Measurements from ENCODE around the gene HTT. TPM values are rescaled to one million over a fixed set of nuclear protein-coding genes. Genes with fewer than 3 reads are reported as not detected.

HTT gene
- total and polyA plus RNA-seq, 12 donors, result 16.1 to 77.1 (median 47.1) TPM

DNA sequence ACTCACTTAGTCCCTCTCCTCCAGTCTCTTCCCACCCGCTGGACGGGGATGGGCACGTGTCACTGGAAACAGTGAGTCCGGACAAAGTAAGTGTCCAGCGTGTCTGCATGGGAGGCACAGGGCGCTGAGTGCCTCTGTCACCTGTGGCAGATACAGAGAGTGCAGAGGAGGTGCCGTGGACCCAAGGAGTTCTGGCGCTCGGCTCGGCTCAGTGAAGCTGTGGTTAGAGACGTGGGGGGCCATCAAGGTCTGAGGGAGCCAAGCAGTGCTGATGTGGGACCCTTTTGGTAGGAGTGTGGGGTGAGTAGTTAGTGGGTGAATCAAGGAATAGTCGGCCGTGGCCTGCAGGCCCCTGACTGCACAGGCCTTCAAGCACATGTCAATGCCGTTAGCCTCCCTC lies 134.3 kb downstream of the HTT start:
- no peak overlapping the region for H3K4me3 ChIP-seq
- H3K9me3 ChIP-seq (replicated peaks in 1 of 3), result no peaks in the 10 kb centered on the region
- peaks cover 0 to 12% of the 10 kb centered on the region in 2 donors for H3K4me1 ChIP-seq (replicated peaks in 1 of 2)
- intact Hi-C loops (cut with DNase I), result no loop called here
- H3K27me3 ChIP-seq, result no peaks in the 10 kb centered on the region
- peaks cover 0 to 67% of the 10 kb centered on the region in 2 donors for H3K36me3 ChIP-seq (replicated peaks in 1 of 2)
- 96 to 99% (median 96%) methylated on average over 14 of the region's 14 CpGs for WGBS, 4 donors
- TF ChIP-seq, protein P1, sequence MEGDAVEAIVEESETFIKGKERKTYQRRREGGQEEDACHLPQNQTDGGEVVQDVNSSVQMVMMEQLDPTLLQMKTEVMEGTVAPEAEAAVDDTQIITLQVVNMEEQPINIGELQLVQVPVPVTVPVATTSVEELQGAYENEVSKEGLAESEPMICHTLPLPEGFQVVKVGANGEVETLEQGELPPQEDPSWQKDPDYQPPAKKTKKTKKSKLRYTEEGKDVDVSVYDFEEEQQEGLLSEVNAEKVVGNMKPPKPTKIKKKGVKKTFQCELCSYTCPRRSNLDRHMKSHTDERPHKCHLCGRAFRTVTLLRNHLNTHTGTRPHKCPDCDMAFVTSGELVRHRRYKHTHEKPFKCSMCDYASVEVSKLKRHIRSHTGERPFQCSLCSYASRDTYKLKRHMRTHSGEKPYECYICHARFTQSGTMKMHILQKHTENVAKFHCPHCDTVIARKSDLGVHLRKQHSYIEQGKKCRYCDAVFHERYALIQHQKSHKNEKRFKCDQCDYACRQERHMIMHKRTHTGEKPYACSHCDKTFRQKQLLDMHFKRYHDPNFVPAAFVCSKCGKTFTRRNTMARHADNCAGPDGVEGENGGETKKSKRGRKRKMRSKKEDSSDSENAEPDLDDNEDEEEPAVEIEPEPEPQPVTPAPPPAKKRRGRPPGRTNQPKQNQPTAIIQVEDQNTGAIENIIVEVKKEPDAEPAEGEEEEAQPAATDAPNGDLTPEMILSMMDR (IDR thresholded peaks at IDR 0.05), result no peak
- TF ChIP-seq POLR2A (IDR thresholded peaks at IDR 0.05), result no peak
- no peak for DNase-seq
- no peak overlapping the region for H3K27ac ChIP-seq

DNA sequence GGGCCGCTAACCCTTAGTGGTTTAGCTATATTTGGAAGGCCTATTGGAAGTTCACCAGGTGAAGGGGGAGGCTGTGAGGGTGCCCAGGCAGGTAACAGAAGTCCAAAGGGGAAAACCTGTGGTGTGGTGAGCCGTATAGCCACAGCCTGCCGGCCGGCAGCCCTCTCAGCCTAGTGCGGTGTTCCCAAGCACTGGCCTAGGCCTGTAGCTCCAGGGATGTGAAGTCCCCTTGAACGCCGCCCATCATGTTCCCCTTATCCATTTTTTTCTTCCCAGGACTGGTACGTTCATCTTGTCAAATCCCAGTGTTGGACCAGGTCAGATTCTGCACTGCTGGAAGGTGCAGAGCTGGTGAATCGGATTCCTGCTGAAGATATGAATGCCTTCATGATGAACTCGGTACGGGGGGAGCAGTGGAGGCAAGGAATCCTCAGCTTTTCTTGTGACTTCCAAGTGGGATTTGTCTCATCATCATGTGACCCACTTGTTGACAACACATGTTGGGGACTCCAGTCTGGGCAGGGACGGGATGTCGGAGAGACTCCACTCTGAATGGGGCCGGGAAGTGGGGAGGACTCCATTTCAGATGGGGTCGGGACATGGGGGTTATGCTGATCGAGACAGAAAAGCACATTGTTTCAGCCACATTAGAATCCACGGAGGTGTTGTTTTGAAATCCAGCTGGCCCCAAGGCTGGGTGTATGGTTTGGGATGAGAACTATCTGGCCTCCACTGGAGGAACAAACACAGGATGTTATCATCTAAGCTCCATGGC lies 135.3 kb downstream of the HTT start:
- peaks cover 0 to 73% of the 10 kb centered on the region in 2 donors for H3K36me3 ChIP-seq (replicated peaks in 1 of 2)
- peaks cover 0 to 6% of the 10 kb centered on the region in 2 donors for H3K4me1 ChIP-seq (replicated peaks in 1 of 2)
- H3K4me3 ChIP-seq, result no peak overlapping the region
- intact Hi-C loops (cut with DNase I), result no loop called here
- TF ChIP-seq POLR2A (IDR thresholded peaks at IDR 0.05), result no peak
- TF ChIP-seq, protein P1 (IDR thresholded peaks at IDR 0.05), result no peak
- 94 to 98% (median 97%) methylated on average over 17 of the region's 17 CpGs for WGBS, 4 donors
- H3K9me3 ChIP-seq (replicated peaks in 1 of 3), result no peaks in the 10 kb centered on the region
- H3K27ac ChIP-seq, result no peak overlapping the region
- no peaks in the 10 kb centered on the region for H3K27me3 ChIP-seq
- DNase-seq, result no peak

DNA sequence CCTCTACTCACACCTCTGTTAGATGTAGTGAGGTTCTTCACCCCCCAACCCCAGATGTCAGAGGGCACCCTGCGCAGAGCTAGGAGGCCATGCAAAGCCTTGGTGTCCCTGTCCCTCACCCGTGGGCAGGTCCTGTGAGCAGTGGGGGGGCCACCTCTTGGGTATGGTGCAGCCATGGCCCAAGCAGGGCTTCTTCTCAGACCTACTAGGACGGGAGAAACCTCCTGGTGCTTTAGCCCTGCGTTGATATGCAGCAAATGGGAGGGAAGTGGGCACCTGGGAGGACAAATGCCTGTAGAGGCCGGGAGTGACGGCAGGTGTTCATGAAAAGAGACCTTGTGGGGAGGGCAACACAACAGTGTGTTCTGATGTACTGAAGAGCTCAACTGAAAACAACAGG lies 136.0 kb downstream of the HTT start:
- intact Hi-C loops (cut with DNase I), result no loop called here
- H3K4me1 ChIP-seq (replicated peaks in 1 of 2), result peaks cover 0 to 6% of the 10 kb centered on the region in 2 donors
- no peak overlapping the region for H3K27ac ChIP-seq
- 94 to 97% (median 96%) methylated on average over 6 of the region's 6 CpGs for WGBS, 4 donors
- no peaks in the 10 kb centered on the region for H3K9me3 ChIP-seq (replicated peaks in 1 of 3)
- TF ChIP-seq, protein P1 (IDR thresholded peaks at IDR 0.05), result no peak
- no peak for TF ChIP-seq POLR2A (IDR thresholded peaks at IDR 0.05)
- H3K4me3 ChIP-seq, result no peak overlapping the region
- H3K36me3 ChIP-seq (replicated peaks in 1 of 2), result peaks cover 0 to 80% of the 10 kb centered on the region in 2 donors
- no peaks in the 10 kb centered on the region for H3K27me3 ChIP-seq
- peak in 1 of 7 donors; percentile 10 for DNase-seq

DNA sequence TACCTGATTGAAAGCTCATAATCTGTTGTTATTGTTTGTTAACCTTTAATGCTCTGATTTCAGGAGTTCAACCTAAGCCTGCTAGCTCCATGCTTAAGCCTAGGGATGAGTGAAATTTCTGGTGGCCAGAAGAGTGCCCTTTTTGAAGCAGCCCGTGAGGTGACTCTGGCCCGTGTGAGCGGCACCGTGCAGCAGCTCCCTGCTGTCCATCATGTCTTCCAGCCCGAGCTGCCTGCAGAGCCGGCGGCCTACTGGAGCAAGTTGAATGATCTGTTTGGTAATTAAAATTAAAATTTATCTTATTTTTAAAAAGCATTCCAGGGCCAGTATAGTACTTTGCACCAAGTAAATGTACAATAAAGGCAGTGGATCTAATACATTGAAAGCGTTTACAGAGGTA lies 137.4 kb downstream of the HTT start:
- H3K4me1 ChIP-seq (replicated peaks in 1 of 2), result peaks cover 0 to 6% of the 10 kb centered on the region in 2 donors
- TF ChIP-seq POLR2A (IDR thresholded peaks at IDR 0.05), result no peak
- TF ChIP-seq, protein P1 (IDR thresholded peaks at IDR 0.05), result no peak
- H3K4me3 ChIP-seq, result no peak overlapping the region
- intact Hi-C loops (cut with DNase I), result no loop called here
- H3K9me3 ChIP-seq (replicated peaks in 1 of 3), result no peaks in the 10 kb centered on the region
- DNase-seq, result no peak
- no peak overlapping the region for H3K27ac ChIP-seq
- H3K27me3 ChIP-seq, result no peaks in the 10 kb centered on the region
- 95 to 97% (median 96%) methylated on average over 8 of the region's 8 CpGs for WGBS, 4 donors
- H3K36me3 ChIP-seq (replicated peaks in 1 of 2), result peaks cover 0 to 85% of the 10 kb centered on the region in 2 donors

All from adrenal gland (tissue), 12 donors.